ENCODE measurements around the gene ATP5MK. TPM values are rescaled to one million over a fixed set of nuclear protein-coding genes. Genes with fewer than 3 reads are reported as not detected.

The ATP5MK gene
- total RNA-seq, 2 experiments from 2014 or later = 117 to 307 TPM

DNA sequence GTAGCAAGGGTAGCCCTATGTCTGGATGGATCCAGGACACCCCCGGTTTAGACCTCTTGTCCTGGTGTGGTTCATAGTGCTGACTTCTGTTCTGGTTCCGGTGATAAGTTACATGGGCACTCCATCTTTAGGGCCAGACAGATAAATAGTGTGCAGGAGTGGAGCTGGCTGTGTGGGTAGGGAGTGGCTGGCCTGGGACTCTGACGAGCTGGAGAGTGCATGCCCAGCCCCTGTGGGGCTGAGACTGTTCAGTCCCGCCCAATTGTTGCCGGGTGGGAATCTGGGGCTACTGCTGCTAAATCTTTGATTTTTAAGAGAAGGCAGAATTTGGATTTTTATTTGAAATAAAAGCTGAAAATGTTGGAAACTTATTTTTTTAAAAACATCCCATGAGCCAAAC, 27.5 kb upstream of the ATP5MK start:
- Histone ChIP-seq H3K4me1 (ENCODE audit: insufficient read depth, low read length, poor library complexity, severe bottlenecking) (no peaks in the 10 kb centered on the region), H3K4me3 (ENCODE audit: low read depth, low read length, poor library complexity, severe bottlenecking) (no peak overlapping the region), H3K4me2 (ENCODE audit: low read length) (no peak overlapping the region), H3K9me2 (ENCODE audit: insufficient read depth, low read length) (no peaks in the 10 kb centered on the region), H3K9me3 (ENCODE audit: low read length) (no peaks in the 10 kb centered on the region), H3K27ac (ENCODE audit: low read depth, low read length, poor library complexity, severe bottlenecking) (no peak overlapping the region), H3K36me3 (ENCODE audit: insufficient read depth, low read length) (peaks cover 94% of the 10 kb centered on the region), H2AFZ (ENCODE audit: low read length) (no peak overlapping the region), H3K79me2 (ENCODE audit: insufficient read depth, low read depth, low read length) (no peaks in the 10 kb centered on the region), H4K20me1 (ENCODE audit: insufficient read depth, low read length) (no peaks in the 10 kb centered on the region)
- no TSS peak for BruUV-seq (replicated peaks)
- intact Hi-C loops (cut with micrococcal nuclease; ENCODE audit: unreplicated experiment) = no loop called here
- no peak for DNase-seq (ENCODE audit: low spot score)
- CTCF ChIA-PET (ENCODE audit: unreplicated experiment) = no interaction called here
- TF ChIP-seq EZH2phosphoT487 (IDR thresholded peaks at IDR 0.05; ENCODE audit: borderline replicate concordance, low read depth, low read length) (no peak), CTCF (conservative IDR thresholded peaks at IDR 0.05; ENCODE audit: low read length) (no peak)
- POLR2A ChIA-PET = no interaction called here

DNA sequence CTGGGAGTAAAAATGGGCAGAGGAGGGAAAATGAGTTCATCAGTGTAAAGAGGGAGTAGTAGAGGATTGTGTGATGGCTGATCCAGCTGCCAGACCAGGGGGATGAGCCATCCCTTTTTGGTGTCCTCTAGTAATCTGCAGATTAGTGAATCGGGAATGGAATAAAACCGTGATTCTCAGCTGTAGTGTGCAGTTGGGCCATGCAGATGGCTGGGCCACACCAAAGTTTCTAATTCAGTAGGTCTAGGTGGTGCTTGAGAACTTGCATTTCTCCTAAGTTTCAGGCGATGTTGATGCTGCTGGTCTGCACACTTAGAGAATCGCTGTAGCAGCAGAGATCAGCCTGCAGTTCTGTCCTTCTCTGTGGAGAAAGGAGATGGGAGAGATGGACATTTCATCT, 22.8 kb upstream of the ATP5MK start:
- H3K4me2 ChIP-seq (ENCODE audit: low read length) = no peak overlapping the region
- H4K20me1 ChIP-seq (ENCODE audit: insufficient read depth, low read length) = no peaks in the 10 kb centered on the region
- no TSS peak for BruUV-seq (replicated peaks)
- H3K4me3 ChIP-seq (ENCODE audit: low read depth, low read length, poor library complexity, severe bottlenecking) = no peak overlapping the region
- H3K36me3 ChIP-seq (ENCODE audit: insufficient read depth, low read length) = peaks cover 96% of the 10 kb centered on the region
- H3K27ac ChIP-seq (ENCODE audit: low read depth, low read length, poor library complexity, severe bottlenecking) = no peak overlapping the region
- H3K79me2 ChIP-seq (ENCODE audit: insufficient read depth, low read depth, low read length) = no peaks in the 10 kb centered on the region
- H2AFZ ChIP-seq (ENCODE audit: low read length) = no peak overlapping the region
- TF ChIP-seq CTCF (conservative IDR thresholded peaks at IDR 0.05; ENCODE audit: low read length) (no peak), EZH2phosphoT487 (IDR thresholded peaks at IDR 0.05; ENCODE audit: borderline replicate concordance, low read depth, low read length) (no peak)
- intact Hi-C loops (cut with micrococcal nuclease; ENCODE audit: unreplicated experiment) = no loop called here
- no peak for DNase-seq (ENCODE audit: low spot score)
- CTCF ChIA-PET (ENCODE audit: unreplicated experiment) = no interaction called here
- no peaks in the 10 kb centered on the region for H3K4me1 ChIP-seq (ENCODE audit: insufficient read depth, low read length, poor library complexity, severe bottlenecking)
- H3K9me3 ChIP-seq (ENCODE audit: low read length) = no peaks in the 10 kb centered on the region
- H3K9me2 ChIP-seq (ENCODE audit: insufficient read depth, low read length) = no peaks in the 10 kb centered on the region
- POLR2A ChIA-PET = interaction anchor here (1.1 kb wide), 1 partner anchor 66 kb away, joined by 4 read pairs; no protein-coding TSS in a partner anchor

- ChIA-PET CTCF (ENCODE audit: unreplicated experiment) (no interaction called here), POLR2A (no interaction called here)
- no peak overlapping the region for H3K27ac ChIP-seq (ENCODE audit: low read depth, low read length, poor library complexity, severe bottlenecking)
- no peak overlapping the region for H2AFZ ChIP-seq (ENCODE audit: low read length)
- TF ChIP-seq CTCF (conservative IDR thresholded peaks at IDR 0.05; ENCODE audit: low read length) (no peak), EZH2phosphoT487 (IDR thresholded peaks at IDR 0.05; ENCODE audit: borderline replicate concordance, low read depth, low read length) (no peak)
- no peak overlapping the region for H3K4me2 ChIP-seq (ENCODE audit: low read length)
- H3K9me2 ChIP-seq (ENCODE audit: insufficient read depth, low read length) = no peaks in the 10 kb centered on the region
- no peaks in the 10 kb centered on the region for H3K4me1 ChIP-seq (ENCODE audit: insufficient read depth, low read length, poor library complexity, severe bottlenecking)
- no peak for DNase-seq (ENCODE audit: low spot score)
- no TSS peak for BruUV-seq (replicated peaks)
- no peak overlapping the region for H3K4me3 ChIP-seq (ENCODE audit: low read depth, low read length, poor library complexity, severe bottlenecking)
- peaks cover 96% of the 10 kb centered on the region for H3K36me3 ChIP-seq (ENCODE audit: insufficient read depth, low read length)
- H3K9me3 ChIP-seq (ENCODE audit: low read length) = no peaks in the 10 kb centered on the region
- H4K20me1 ChIP-seq (ENCODE audit: insufficient read depth, low read length) = no peaks in the 10 kb centered on the region
- H3K79me2 ChIP-seq (ENCODE audit: insufficient read depth, low read depth, low read length) = no peaks in the 10 kb centered on the region
- intact Hi-C loops (cut with micrococcal nuclease; ENCODE audit: unreplicated experiment) = loop anchor here (1.0 to 2.0 kb wide), 2 partner anchors 68 to 175 kb away; no protein-coding TSS in a partner anchor
Measured at GRCh38 chr10:103417601-103418000, 21.3 kb upstream of the ATP5MK start.

Measured in OCI-LY7 (cell line).